ENCODE measurements around the gene XYLT1. TPM values are rescaled to one million over a fixed set of nuclear protein-coding genes. Genes with fewer than 3 reads are reported as not detected.

The XYLT1 gene
- total and polyA plus RNA-seq, 2 of the 8 experiments (the other 6 are each of a cell fraction or from before 2014, with no cell fraction given) = 6.6 to 25.4 TPM

DNA sequence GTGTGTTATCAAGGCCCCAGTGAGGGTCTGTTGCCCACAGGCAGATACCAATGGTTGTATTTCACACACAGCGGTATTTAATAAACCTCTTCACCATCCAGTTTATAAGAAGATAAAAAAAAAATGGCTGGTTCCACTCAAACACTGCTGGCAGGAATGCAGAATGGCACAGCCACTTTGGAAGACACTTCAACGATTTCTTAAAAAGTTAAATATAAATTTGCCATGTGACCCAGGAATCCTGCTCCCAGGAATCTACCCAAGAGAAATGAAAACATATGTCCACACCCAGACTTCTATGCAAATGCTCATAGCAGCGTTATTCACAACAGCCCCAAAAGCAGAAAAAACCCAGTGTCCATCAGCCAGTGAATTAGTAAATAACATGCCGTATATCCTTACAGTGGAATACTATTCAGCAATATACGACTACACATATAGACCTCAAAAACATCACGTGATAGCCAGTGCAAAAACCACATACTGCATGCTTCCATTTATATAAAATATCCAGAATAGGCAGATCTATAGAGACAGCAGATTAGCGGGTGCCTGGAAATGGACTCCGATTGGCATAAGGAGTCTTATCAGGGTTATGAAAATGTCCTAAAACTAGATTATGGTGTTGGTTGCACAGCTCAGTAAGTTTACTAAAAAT is 38.7 kb downstream of the XYLT1 start:
- Histone ChIP-seq H3K27ac (ENCODE audit: low read depth, low read length) (no peak overlapping the region), H3K14ac (ENCODE audit: insufficient read length) (no peak overlapping the region), H3K79me1 (ENCODE audit: low read depth, low read length) (peaks cover 7% of the 10 kb centered on the region; the same call in 1 of the 2 replicates), H3K56ac (replicated peaks; ENCODE audit: insufficient read length, low read depth, low read length) (no peak overlapping the region), H3K36me3 (ENCODE audit: control insufficient read depth in 2 of 4, insufficient read depth in 4 of 4, low read length in 3 of 4) (no peaks in the 10 kb centered on the region), H2BK5ac (ENCODE audit: low read depth, low read length) (no peak overlapping the region), H3K27me3 (replicated peaks in 1 of 4; ENCODE audit: control insufficient read depth in 3 of 4, extremely low read depth in 1 of 4, insufficient read depth in 3 of 4, low read length in 3 of 4) (no peaks in the 10 kb centered on the region), H3K79me2 (ENCODE audit: control insufficient read depth in 1 of 2, insufficient read depth in 2 of 2, low read length in 2 of 2) (peaks cover 2 to 22% of the 10 kb centered on the region in 2 experiments; a peak in 1 of 4 replicates), H3K4me2 (ENCODE audit: insufficient read depth in 1 of 2, low read depth in 2 of 2, low read length in 2 of 2) (no peak overlapping the region), H3K23me2 (ENCODE audit: low read depth, low read length) (no peaks in the 10 kb centered on the region), H3K9me3 (ENCODE audit: insufficient read depth in 2 of 2, low read depth in 1 of 2, low read length in 1 of 2) (no peaks in the 10 kb centered on the region), H4K20me1 (replicated peaks in 1 of 2; ENCODE audit: control insufficient read depth in 1 of 2, insufficient read depth in 2 of 2, low read length in 2 of 2) (peaks cover 0 to 2% of the 10 kb centered on the region in 2 experiments), H4K91ac (replicated peaks; ENCODE audit: insufficient read length, low read length) (no peak overlapping the region), H2BK20ac (ENCODE audit: low read length) (no peak overlapping the region), H2BK15ac (ENCODE audit: low read length) (no peak overlapping the region), H2BK12ac (ENCODE audit: low read depth, low read length) (no peak overlapping the region), H3K4me1 (replicated peaks in 1 of 4; ENCODE audit: control insufficient read depth in 3 of 4, insufficient read depth in 4 of 4, low read length in 3 of 4) (peaks cover 0 to 15% (median 12%) of the 10 kb centered on the region in 4 experiments; a peak in 4 of 7 replicates), H3K23ac (ENCODE audit: insufficient read length) (no peak overlapping the region), H3K4me3 (ENCODE audit: extremely low read depth in 1 of 4, insufficient read depth in 2 of 4, low read depth in 3 of 4, low read length in 4 of 4) (no peak overlapping the region), H3K9ac (replicated peaks in 1 of 4; ENCODE audit: extremely low read depth in 1 of 4, low read depth in 3 of 4, low read length in 3 of 4) (no peak overlapping the region), H4K5ac (ENCODE audit: insufficient read length, low read depth, low read length) (no peak overlapping the region), H3K4ac (replicated peaks; ENCODE audit: insufficient read length, low read depth, low read length) (no peak overlapping the region), H3K18ac (ENCODE audit: extremely low read depth, low read length) (no peak overlapping the region), H2AK5ac (ENCODE audit: low read depth, low read length) (no peak overlapping the region), H2AFZ (ENCODE audit: low read length) (no peak overlapping the region), H2BK120ac (replicated peaks; ENCODE audit: low read depth, low read length) (no peak overlapping the region), H4K8ac (ENCODE audit: extremely low read depth, insufficient read depth, low read length) (no peak overlapping the region)
- ChIA-PET POLR2A (ENCODE audit: partially characterized antibody) (no interaction called here), CTCF (ENCODE audit: partially characterized antibody) (interaction anchor here (0.6 to 1.7 kb wide), 4 partner anchors 9 to 205 kb away, joined by 3 to 6 read pairs (median 4); no protein-coding TSS in a partner anchor)
- no peak for TF ChIP-seq KDM5A (IDR thresholded peaks at IDR 0.05; ENCODE audit: low read length)
- no peak for TF ChIP-seq CHD2 (IDR thresholded peaks at IDR 0.05; ENCODE audit: low read length)
- TF ChIP-seq TAF7 (optimal IDR thresholded peaks at IDR 0.05; ENCODE audit: borderline replicate concordance, low read depth, low read length) = no peak
- no peak for TF ChIP-seq CEBPB (IDR thresholded peaks at IDR 0.05; ENCODE audit: low read depth, low read length)
- peak; percentile 55; the same call in 1 of the 2 replicates for TF ChIP-seq TEAD4 (IDR thresholded peaks at IDR 0.05; ENCODE audit: low read depth, low read length)
- no peak for TF ChIP-seq BRCA1 (IDR thresholded peaks at IDR 0.05; ENCODE audit: low read depth, low read length)
- no peak for TF ChIP-seq CBX8 (IDR thresholded peaks at IDR 0.05; ENCODE audit: borderline replicate concordance, low read depth, low read length)
- no peak for FAIRE-seq
- DNase-seq (ENCODE audit: low read depth in 1 of 2, low spot score in 2 of 2) = no peak
- WGBS, 2 experiments (ENCODE audit: extremely low coverage in 1 of 2, insufficient coverage in 1 of 2, insufficient read length in 1 of 2, insufficient replicate concordance in 2 of 2, low coverage in 1 of 2, low lambda C conversion rate in 2 of 2, missing lambda C conversion rate in 1 of 2) = 93% methylated on average over 8 of the region's 8 CpGs; no CpG with 5 or more reads in 1 of the 2 experiments

Measured in H1 (cell line).